Testis (tissue), 3 donors: ENCODE data around the gene SHB. TPM values are rescaled to one million over a fixed set of nuclear protein-coding genes. Genes with fewer than 3 reads are reported as not detected.

Experiments used
- DNase-seq: peaks from one replicate; pipeline ENCODE4 v3.0.0-alpha.2; 2019
- H3K27ac ChIP-seq, 2 donors: fragments of 200-600 bp; sonication (generic); one replicate each; pipeline ENCODE4 v1.5.1; 2019
- H3K27me3 ChIP-seq: fragments of 200-600 bp; sonication (generic); one replicate; pipeline ENCODE4 v1.5.1; 2019
- H3K36me3 ChIP-seq: fragments of 200-600 bp; sonication (generic); one replicate; pipeline ENCODE4 v1.5.1; 2017; ENCODE audit warnings: low read depth; ENCODE audit errors: missing control alignments
- H3K4me1 ChIP-seq: fragments of 200-600 bp; sonication (generic); one replicate; pipeline ENCODE4 v1.5.1; 2019
- H3K4me3 ChIP-seq, 2 donors: fragments of 200-600 bp; sonication (generic); one replicate each; pipeline ENCODE4 v1.5.1; 2017 to 2019
- H3K9me3 ChIP-seq: fragments of 200-600 bp; sonication (generic); one replicate; pipeline ENCODE4 v1.5.1; 2017
- CTCF ChIP-seq, 3 experiments: fragments of 450-650 bp in 2 of 3; fragments of 200-600 bp in 1 of 3; sonication (generic) in 1 of 3; IDR thresholded peaks; one replicate each; pipeline ENCODE4 v1.5.1; 2016 to 2019; ENCODE audit warnings: antibody characterized with exemption in 3 of 3, mild to moderate bottlenecking in 2 of 3, moderate library complexity in 1 of 3
- POLR2A ChIP-seq: fragments of 450-650 bp; IDR thresholded peaks from one replicate; pipeline ENCODE4 v1.6.1; 2017; ENCODE audit warnings: antibody characterized with exemption, mild to moderate bottlenecking, moderate library complexity
- WGBS, 2 donors: methylation state at CpG; one replicate each; pipeline ENCODE4 v1.1.5; 2018; 5-methylcytosine and 5-hydroxymethylcytosine counted together
- intact Hi-C: fragments of 100-400 bp; cut with DNase I; formaldehyde crosslinking; loops from one replicate; pipeline ENCODE4 v1.15.1; 2023; ENCODE audit warnings: low total_unique reads
- polyA plus RNA-seq: library from polyadenylated mRNA; stranded (reverse); fragments of 350-450 nt; fragmentation: Illumina TruSeq; extraction: RNeasy Lipid Tissue Mini Kit (QIAGEN cat#74804); gene quantifications from one replicate; pipeline ENCODE4 v1.2.3, GENCODE V29; 2014; ENCODE audit warnings: low read depth, low replicate concordance; ENCODE audit not compliant: insufficient read depth
- total RNA-seq, 2 donors: library from RNA; depleted of rRNA; stranded (reverse); fragments of >200 nt; gene quantifications; one replicate each; pipeline ENCODE4 v1.2.3, GENCODE V29; 2016

Gene SHB
- total and polyA plus RNA-seq, 3 donors from 2014 or later = 8.6 to 22.3 (median 21.2) TPM

GRCh38 chr9:37996819-37997217, 72.2 kb downstream of the SHB start:
- no peaks in the 10 kb centered on the region for H3K27me3 ChIP-seq
- no peaks in the 10 kb centered on the region for H3K36me3 ChIP-seq
- WGBS, 2 donors = 91 to 96% methylated on average over 4 of the region's 4 CpGs
- intact Hi-C loops = no loop called here
- no peak overlapping the region for H3K27ac ChIP-seq
- TF ChIP-seq CTCF (IDR thresholded peaks at IDR 0.05) (no peak), POLR2A (no peak)
- DNase-seq = no peak
- no peak overlapping the region for H3K4me3 ChIP-seq
- H3K4me1 ChIP-seq = no peaks in the 10 kb centered on the region
- H3K9me3 ChIP-seq = no peaks in the 10 kb centered on the region

GRCh38 chr9:37995961-37996818, 72.8 kb downstream of the SHB start:
- Histone ChIP-seq H3K4me1 (no peaks in the 10 kb centered on the region), H3K27me3 (no peaks in the 10 kb centered on the region), H3K9me3 (no peaks in the 10 kb centered on the region), H3K27ac (no peak overlapping the region), H3K36me3 (no peaks in the 10 kb centered on the region), H3K4me3 (no peak overlapping the region)
- TF ChIP-seq CTCF (IDR thresholded peaks at IDR 0.05) = no peak
- TF ChIP-seq POLR2A = no peak
- WGBS, 2 donors = 91 to 93% methylated on average over 5 of the region's 5 CpGs
- no peak for DNase-seq
- intact Hi-C loops = no loop called here

GRCh38 chr9:37995348-37995737, 73.7 kb downstream of the SHB start:
- no peak for TF ChIP-seq CTCF (IDR thresholded peaks at IDR 0.05)
- no peak for TF ChIP-seq POLR2A
- Histone ChIP-seq H3K9me3 (no peaks in the 10 kb centered on the region), H3K36me3 (no peaks in the 10 kb centered on the region), H3K27me3 (no peaks in the 10 kb centered on the region), H3K4me1 (no peaks in the 10 kb centered on the region), H3K4me3 (no peak overlapping the region), H3K27ac (no peak overlapping the region)
- WGBS, 2 donors = 78 to 82% methylated on average over 5 to 6 of the region's 6 CpGs
- intact Hi-C loops = no loop called here
- no peak for DNase-seq

GRCh38 chr9:37994639-37995347, 74.2 kb downstream of the SHB start:
- no peak for TF ChIP-seq POLR2A
- no peak for TF ChIP-seq CTCF (IDR thresholded peaks at IDR 0.05)
- DNase-seq = peak; percentile 79
- no peaks in the 10 kb centered on the region for H3K9me3 ChIP-seq
- H3K27me3 ChIP-seq = no peaks in the 10 kb centered on the region
- WGBS, 2 donors = 43 to 49% methylated on average over 12 to 15 of the region's 15 CpGs
- intact Hi-C loops = no loop called here
- no peaks in the 10 kb centered on the region for H3K4me1 ChIP-seq
- H3K27ac ChIP-seq = peak overlapping the region in 1 of 2 donors; percentile 8
- H3K4me3 ChIP-seq = no peak overlapping the region
- no peaks in the 10 kb centered on the region for H3K36me3 ChIP-seq
